Measurements from ENCODE around the gene THAP4. TPM values are rescaled to one million over a fixed set of nuclear protein-coding genes. Genes with fewer than 3 reads are reported as not detected.

The THAP4 gene, protein sequence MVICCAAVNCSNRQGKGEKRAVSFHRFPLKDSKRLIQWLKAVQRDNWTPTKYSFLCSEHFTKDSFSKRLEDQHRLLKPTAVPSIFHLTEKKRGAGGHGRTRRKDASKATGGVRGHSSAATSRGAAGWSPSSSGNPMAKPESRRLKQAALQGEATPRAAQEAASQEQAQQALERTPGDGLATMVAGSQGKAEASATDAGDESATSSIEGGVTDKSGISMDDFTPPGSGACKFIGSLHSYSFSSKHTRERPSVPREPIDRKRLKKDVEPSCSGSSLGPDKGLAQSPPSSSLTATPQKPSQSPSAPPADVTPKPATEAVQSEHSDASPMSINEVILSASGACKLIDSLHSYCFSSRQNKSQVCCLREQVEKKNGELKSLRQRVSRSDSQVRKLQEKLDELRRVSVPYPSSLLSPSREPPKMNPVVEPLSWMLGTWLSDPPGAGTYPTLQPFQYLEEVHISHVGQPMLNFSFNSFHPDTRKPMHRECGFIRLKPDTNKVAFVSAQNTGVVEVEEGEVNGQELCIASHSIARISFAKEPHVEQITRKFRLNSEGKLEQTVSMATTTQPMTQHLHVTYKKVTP
- 10 to 100 TPM; 42.2 to 45.8 TPM for total RNA-seq

DNA sequence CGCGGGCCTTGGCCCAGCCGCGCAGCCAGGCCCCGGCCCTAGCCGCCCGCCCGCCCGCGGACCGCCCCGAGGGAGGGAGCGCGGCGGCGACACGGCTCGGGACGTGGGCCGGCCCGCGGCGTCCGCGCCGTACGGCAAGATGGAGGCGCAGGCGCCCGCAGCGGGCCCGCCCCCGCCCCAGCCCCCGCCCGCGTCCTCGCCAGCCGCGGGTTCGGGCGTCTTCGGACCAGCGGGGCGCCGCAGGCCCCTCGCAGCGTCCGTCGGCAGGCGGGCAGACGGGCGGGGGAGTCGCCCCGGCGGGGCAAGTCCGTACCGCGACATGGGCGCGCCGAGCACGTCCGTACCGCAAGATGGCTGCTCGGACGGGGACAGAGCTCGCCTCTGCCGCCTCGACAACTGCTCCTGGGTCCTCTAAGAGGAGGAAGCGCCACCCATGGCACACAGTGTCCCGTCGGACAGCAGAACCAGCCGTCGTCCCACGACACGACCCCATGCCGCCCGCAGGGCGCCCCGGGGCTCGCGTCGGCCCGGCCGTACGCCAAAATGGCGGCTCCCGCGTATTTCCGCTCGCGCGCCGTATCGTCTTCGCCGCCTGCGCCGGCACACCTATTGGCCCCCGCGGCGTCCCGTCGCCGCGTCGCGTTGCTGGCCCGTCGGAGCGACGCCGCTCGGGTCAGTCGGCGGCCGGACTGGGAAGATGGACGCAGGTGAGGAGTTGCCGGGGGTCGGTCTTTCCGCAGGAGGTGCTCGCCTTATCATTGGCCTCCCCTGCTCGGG is at the start of gene THAP4, which contains the start of gene ATG4B:
TSS of gene THAP4 (minus strand) at position 141 of the 777 bp plus-strand sequence. CDS start 141 bp downstream, outside the sequence.
TSS of gene ATG4B (plus strand) at position 676 of the 777 bp plus-strand sequence. CDS start at position 698, 22 bp downstream.
- H3K9me3 Mint-ChIP-seq = peaks cover 0 to 3% of the 10 kb centered on the region in 2 donors
- DNase-seq (ENCODE audit: low spot score in 2 of 2) (peak; percentile 75 to 83), ATAC-seq (peak; percentile 75 to 78)
- H3K36me3 Mint-ChIP-seq = peaks cover 22 to 42% of the 10 kb centered on the region in 2 donors
- peak within 1 kb of the TSS; percentile 84 to 97 for H3K27ac Mint-ChIP-seq

DNA sequence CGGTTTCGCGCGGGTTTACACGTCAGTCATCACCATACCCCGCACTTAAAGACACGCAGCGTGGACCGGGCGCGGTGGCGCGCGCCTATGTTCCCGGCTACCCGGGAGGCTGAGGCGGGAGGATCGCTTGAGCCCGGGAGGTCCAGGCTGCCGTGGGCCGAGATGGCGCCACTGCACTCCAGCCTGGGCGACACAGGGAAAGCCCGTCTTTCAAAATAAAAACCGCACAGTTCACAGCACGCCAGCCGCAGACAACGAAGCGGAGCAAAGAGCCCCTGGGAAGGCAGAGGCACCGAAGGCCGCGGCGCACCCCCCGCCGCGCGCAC is 49.3 kb upstream of the THAP4 start:
- H3K27ac Mint-ChIP-seq = peak overlapping the region; percentile 89 to 96

DNA sequence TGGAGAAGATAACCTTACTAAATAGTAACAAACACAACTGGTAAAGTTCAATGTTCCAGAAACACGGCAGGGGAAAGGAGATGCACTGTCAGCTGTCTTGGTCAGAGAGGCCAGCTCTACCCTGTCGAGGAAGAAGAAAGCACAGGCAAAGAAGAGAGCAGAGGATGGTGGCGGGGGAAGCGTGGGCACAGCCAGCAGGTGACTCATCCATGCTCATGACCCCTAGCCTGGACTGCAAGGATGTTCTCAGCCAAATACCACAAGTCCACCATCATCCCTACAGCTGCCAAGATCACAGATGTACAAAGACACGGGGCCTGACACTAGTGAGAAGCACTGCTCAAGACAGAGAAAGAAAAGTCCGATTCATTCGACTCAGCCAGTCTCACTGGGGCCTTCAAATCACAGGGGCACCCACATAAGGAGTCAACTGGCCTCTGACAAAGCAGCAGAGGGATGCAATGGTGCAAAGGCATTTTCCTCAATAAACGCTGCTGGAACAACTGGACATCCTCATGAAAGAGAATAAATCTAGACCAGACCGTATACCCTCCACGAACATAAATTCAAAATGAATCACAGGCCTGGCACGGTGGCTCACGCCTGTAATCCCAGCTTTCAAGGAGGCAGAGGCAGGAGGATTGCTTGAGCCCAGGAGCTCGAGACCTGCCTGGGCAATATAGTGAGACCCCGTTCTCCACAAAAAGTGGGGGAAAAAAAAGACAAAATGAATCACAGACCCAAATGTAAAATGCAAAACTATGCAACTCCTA is 44.1 kb upstream of the THAP4 start:
- ATAC-seq (peak in 1 of 2 donors; percentile 43), DNase-seq (ENCODE audit: low spot score in 2 of 2) (no peak)
- H3K36me3 Mint-ChIP-seq = peaks cover 36 to 37% of the 10 kb centered on the region in 2 donors
- H3K27ac Mint-ChIP-seq = peak overlapping the region in 1 of 2 donors; percentile 95
- H3K9me3 Mint-ChIP-seq = no peaks in the 10 kb centered on the region

More for the DNA sequence above, 49.3 kb upstream of the THAP4 start:
- peak in 1 of 2 donors; percentile 68 for DNase-seq (ENCODE audit: low spot score in 2 of 2)
- Mint-ChIP-seq H3K9me3 (no peaks in the 10 kb centered on the region), H3K36me3 (peaks cover 41 to 49% of the 10 kb centered on the region in 2 donors)
- ATAC-seq = peak in 1 of 2 donors; percentile 11

DNA sequence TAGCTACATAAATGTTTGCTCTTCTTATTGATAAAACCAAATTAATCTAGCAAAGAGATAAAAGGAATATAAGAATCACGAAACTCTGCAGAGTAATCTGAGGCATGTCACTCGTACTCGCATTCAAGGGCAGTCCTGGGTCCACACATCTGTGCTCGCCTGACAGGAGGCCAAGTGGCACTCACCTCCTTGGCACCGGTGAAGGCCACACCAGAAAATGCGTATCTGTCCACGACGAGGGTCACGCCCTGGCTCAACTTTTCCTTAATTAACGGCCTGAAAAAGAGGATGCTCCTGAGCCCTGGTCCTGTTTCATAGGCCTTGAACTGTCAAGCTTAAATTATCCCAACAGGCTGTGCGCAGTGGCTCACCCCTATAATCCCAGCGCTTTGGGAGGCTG is 43.1 kb upstream of the THAP4 start:
- no peaks in the 10 kb centered on the region for H3K9me3 Mint-ChIP-seq
- no peak for ATAC-seq
- H3K27ac Mint-ChIP-seq = peak overlapping the region in 1 of 2 donors; percentile 60
- peaks cover 31 to 32% of the 10 kb centered on the region in 2 donors for H3K36me3 Mint-ChIP-seq
- no peak for DNase-seq (ENCODE audit: low spot score in 2 of 2)

DNA sequence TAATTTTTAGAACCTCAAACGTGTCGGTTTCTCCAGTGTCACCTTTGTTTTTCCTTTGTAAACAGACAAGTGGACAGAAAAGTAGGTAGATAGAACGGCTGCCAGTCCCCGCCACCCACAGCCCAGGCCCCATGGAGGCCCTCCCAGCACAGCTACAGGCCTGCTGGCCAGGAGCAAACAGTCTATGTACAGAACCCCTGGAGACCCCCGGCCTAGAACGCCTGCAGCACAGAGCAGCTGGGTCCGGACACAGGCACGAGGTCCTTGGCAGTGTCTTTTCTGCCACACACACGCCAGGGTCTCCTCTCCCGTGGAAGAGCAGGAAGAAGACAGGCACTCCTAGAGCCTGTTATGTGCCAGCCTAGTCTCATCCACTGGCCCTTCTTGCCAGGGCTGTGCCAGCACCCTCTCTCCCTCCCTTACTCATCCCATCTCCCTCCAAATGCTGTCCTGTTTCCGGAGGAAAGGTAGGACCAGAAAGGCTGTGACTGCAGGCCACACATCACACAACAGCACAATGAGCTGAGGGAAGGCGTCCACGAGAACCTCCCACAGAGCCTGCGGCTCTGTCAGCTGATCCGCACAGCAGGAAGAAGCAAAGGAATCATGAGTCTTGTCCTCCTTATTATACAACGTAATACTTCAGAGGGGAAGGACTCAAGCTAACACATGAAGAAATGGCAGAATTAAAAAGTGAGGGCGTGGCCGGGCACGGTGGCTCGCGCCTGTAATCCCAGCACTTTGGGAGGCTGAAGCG is 42.0 kb upstream of the THAP4 start:
- no peaks in the 10 kb centered on the region for H3K9me3 Mint-ChIP-seq
- H3K36me3 Mint-ChIP-seq = peaks cover 22 to 23% of the 10 kb centered on the region in 2 donors
- H3K27ac Mint-ChIP-seq = peak overlapping the region in 1 of 2 donors; percentile 62
- ATAC-seq (no peak), DNase-seq (ENCODE audit: low spot score in 2 of 2) (no peak)

DNA sequence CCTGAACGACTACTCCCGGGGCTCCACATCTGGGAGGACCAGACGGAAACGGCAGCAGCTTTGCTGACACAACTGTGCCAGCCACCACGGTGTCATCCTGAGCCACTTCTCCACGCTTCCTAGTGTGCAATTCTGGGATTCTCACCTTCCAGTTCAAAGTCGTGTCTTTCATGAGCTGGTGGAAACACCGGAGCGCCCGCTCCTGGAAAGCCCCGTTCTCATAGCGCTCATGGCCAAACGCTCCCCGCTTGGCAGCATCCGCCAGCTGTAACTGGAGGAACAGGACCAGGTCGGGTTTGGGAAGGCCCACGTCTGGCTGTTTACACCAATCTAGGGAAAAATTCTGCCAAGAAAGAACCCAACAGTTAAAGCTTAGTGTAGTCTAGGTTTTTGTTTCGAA is 41.3 kb upstream of the THAP4 start:
- Mint-ChIP-seq H3K36me3 (peaks cover 16 to 19% of the 10 kb centered on the region in 2 donors), H3K9me3 (no peaks in the 10 kb centered on the region), H3K27ac (no peak overlapping the region)
- ATAC-seq = no peak
- DNase-seq (ENCODE audit: low spot score in 2 of 2) = no peak

DNA sequence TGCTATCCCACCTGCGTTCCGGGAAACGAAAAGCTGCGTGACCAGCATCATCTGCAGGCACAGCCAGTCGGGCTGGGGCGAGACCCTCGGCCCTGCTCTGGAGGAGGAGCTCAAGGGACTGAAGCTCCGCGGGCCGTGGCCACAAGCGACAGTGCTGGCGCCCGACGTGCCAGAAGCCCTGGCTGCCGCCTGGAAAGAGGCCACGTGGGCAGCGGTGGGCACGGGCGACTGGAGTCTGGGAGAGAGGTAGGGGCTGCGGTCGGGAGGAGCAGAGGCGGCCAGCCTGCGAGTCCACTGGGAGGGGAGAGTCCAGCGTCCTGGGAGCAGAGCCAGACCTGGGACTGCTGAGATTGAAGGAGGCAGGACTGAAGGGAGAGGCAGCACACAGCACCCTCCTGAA is 40.4 kb upstream of the THAP4 start:
- Mint-ChIP-seq H3K27ac (peak overlapping the region in 1 of 2 donors; percentile 65), H3K36me3 (peaks cover 16 to 19% of the 10 kb centered on the region in 2 donors), H3K9me3 (no peaks in the 10 kb centered on the region)
- DNase-seq (ENCODE audit: low spot score in 2 of 2) (no peak), ATAC-seq (no peak)

DNA sequence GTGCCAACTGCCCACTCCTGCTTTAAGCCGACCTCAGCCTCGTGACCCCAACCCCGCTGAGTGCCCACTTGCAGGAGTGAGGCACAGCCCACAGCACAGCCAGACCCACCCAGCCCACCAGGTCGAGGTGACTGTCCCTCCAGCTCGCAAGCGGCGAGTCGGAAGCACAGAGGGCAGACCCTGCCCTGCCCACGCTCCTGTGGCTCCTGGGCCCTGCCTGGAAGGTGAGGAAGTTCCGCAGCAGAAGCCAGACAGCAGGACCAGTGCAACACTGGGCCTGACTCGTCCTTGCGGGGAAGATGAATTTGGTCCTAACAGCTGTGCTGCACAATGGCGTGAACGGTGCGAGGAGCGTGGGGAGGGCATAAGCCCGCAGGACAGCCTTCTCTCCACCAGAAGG is 39.7 kb upstream of the THAP4 start:
- ATAC-seq (no peak), DNase-seq (ENCODE audit: low spot score in 2 of 2) (no peak)
- H3K36me3 Mint-ChIP-seq = peaks cover 12% of the 10 kb centered on the region in 2 donors
- H3K27ac Mint-ChIP-seq = no peak overlapping the region
- no peaks in the 10 kb centered on the region for H3K9me3 Mint-ChIP-seq

DNA sequence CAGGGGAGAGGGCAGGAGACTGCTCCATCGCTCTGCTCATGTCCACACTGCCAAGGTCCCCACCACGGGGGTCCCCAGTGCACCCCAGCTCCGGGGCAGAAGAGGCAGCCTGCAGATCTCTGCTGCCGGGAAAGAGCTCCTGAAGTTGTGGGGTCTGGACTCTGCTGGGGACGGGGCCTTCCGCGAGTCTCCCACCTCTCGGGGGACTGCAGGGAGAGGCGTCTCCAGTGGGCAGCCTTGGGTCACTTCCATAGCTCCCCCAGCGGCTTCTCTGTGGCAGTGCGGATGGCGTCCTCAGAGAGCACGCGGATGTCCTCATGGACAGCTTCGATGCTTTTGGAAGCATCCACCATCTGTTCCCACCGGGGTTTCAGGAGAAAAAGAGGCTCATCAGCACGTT is 38.9 kb upstream of the THAP4 start:
- DNase-seq (ENCODE audit: low spot score in 2 of 2) (no peak), ATAC-seq (no peak)
- Mint-ChIP-seq H3K9me3 (no peaks in the 10 kb centered on the region), H3K36me3 (peaks cover 6 to 9% of the 10 kb centered on the region in 2 donors), H3K27ac (peak overlapping the region in 1 of 2 donors; percentile 29)

DNA sequence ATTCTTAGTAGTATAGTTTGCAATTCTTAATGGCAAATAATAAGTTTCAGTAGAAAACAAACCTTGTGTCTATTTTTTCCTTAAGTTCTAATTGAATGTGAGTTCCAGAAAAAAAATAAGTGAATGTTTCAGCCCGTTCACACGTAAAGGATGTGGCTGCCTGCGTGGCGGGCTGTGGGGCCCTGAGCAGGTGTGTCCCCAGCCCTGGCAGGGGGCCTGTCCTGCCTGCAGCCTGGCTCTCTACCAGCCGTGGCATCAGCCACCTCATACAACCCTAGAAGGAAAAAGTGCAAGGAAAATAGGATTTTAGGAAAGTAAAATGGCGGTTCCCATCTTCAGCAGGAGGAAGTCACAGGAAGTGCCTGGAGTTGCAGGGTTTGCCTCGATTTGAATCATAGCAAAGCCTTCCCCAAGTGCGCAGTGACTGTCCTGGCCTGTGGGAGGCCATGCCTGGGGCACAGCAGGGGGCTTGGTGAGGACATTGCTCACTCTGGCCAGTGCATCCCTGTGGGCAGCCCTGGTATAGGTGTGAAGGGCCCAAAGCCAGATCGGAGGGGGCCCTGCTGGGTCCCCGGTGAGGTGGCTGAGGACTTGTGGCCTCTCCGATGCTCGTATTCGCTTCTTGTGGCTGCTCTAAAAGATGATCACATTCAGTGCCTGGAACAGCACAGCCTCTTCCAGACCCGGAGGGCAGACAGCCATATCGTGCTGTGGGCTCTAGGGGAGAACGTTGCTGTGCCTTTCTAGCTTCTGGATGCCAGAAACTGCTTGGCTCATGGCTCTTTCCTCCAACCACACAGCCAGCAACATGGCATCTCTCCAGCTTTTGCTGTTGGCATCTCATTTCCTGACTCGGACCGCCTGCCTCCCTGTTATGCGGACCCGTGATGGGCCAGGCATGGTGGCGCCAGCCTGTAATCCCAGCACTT is 37.1 kb upstream of the THAP4 start:
- H3K27ac Mint-ChIP-seq = peak overlapping the region; percentile 8 to 65
- ATAC-seq = peak in 1 of 2 donors; percentile 35
- peaks cover 2% of the 10 kb centered on the region in 2 donors for H3K36me3 Mint-ChIP-seq
- no peaks in the 10 kb centered on the region for H3K9me3 Mint-ChIP-seq
- DNase-seq (ENCODE audit: low spot score in 2 of 2) = no peak

DNA sequence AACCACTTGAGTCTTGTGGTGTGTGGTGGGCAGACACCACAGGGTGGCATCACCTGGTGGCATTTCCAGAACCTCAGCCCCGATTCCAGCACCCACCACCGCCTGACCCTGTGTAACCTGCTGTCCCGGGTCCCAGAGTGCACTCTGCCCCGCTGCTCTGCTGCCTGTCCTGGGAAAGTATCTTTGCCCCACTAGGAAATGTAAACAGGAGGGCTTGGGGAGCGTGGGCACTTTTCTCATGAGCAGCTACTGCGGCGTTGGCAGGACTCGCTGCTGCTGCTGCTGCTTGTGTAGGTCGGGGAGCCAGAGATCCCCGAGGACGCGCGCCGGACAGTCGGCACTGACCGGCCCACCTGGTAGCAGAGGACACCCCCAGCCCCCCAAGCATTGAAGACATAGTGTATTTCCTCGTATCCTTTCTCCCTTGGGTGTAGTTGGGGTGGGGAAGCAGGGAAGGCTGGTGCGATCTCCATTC is 36.3 kb upstream of the THAP4 start:
- no peak for ATAC-seq
- Mint-ChIP-seq H3K27ac (peak overlapping the region in 1 of 2 donors; percentile 8), H3K9me3 (no peaks in the 10 kb centered on the region), H3K36me3 (no peaks in the 10 kb centered on the region)
- no peak for DNase-seq (ENCODE audit: low spot score in 2 of 2)

DNA sequence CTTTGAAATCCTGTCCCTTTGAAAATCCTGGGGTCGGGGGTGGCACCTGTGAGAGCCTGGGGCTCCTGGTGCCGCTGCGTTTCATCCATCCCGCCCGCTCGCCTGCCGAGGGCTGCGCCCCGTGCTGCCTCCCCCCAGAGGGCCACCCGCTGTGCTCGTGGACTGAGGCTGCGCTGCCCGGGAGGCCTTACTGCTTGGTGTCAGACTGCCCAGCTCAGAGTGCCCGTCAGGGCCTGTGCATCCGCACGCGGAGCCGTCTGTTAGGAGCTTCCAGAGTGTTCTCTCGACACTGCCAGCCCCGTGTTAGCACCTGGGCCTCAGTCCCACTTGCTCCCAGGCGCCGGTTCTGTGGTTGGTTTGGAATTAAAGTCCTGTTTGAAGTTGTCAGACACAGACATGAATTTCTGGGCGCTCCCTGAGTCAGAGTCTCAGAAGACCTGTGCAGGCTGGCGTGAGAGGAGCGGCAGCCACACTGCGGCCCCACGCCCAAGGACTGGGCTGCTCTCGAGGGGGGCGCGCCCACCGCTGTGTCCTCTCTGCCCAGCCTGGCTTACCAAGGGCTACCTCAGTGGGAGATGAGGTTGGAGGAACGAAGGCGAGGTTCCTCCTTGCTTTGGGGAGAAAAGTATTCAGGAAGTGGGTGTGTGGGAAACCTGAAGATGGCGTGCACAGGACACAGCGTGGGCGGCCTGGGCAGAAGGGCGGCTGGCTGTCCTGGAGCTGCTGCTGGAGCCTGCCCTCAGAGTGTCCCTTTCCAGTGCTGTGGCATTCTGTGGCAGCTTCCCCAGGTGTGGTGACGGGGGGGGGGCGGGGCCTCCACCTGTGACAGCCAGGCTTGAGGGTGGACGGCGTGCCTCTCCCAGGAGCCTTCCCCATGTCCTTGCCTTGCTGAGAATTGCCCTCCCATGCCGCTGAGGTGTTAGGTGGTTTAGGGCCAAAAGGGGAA is 35.6 kb upstream of the THAP4 start:
- DNase-seq (ENCODE audit: low spot score in 2 of 2) = no peak
- Mint-ChIP-seq H3K27ac (peak overlapping the region; percentile 18 to 68), H3K9me3 (no peaks in the 10 kb centered on the region), H3K36me3 (no peaks in the 10 kb centered on the region)
- peak in 1 of 2 donors; percentile 49 for ATAC-seq

DNA sequence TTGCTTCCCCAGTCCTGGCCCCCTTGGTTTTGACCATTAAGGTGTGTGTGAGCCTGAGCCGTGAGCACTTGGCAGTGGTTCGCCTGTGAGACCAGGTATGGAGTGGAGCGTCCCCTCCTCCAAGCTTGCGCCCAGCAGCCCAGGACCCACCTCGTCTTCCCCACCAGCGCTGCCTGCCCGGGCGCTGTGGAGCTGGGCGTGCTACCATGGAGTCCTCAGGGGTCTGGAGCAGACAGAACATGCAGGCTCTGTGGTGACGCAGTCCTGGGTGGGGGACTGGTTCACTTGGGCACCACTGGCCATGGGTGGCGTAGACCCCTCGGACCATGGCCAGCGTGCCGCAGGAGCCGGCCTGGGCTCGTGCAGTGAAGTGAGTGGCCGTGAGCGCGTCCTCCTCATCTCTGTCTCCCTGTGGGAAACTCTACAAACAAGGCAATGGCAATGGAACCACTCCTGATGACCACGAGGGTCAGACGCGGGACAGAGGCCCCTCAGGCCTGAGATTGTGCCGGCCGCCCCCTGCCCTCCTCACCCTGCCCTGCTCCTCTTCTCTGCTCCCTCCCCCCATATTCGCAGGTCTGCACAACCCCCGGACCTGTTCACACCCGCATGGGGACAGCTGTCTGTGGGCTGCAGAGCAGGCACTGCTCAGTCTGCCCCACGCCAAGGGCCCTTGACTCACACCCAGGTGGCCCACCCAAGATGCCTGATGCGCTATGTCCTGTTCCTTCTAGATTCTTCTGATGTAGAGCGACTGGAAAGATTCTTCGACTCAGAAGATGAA is 34.7 kb upstream of the THAP4 start:
- peak overlapping the region in 1 of 2 donors; percentile 18 for H3K27ac Mint-ChIP-seq
- no peaks in the 10 kb centered on the region for H3K36me3 Mint-ChIP-seq
- peak in 1 of 2 donors; percentile 7 for ATAC-seq
- H3K9me3 Mint-ChIP-seq = no peaks in the 10 kb centered on the region
- DNase-seq (ENCODE audit: low spot score in 2 of 2) = no peak

Data from activated naive CD4-positive, alpha-beta T cell treated with anti-CD3 and anti-CD28 coated beads, Interleukin-2, amount 50 U/mL, for 72 hours (primary cell).